HG02970 (cell line): ENCODE results near the gene MTHFD2.
"Not testable (repeated sequence)": the region's sequence is repeated elsewhere in the genome, so short reads cannot be mapped to it uniquely, and the experiment has no call there.

Experiments
- ATAC-seq: cut with Tn5 transposase; IDR thresholded peaks from one replicate; pipeline ENCODE4 v1.9.1; 2021; ENCODE audit warnings: mild to moderate bottlenecking, moderate library complexity, moderate number of reproducible peaks; ENCODE audit not compliant: unreplicated experiment, low FRiP score

The MTHFD2 gene

DNA sequence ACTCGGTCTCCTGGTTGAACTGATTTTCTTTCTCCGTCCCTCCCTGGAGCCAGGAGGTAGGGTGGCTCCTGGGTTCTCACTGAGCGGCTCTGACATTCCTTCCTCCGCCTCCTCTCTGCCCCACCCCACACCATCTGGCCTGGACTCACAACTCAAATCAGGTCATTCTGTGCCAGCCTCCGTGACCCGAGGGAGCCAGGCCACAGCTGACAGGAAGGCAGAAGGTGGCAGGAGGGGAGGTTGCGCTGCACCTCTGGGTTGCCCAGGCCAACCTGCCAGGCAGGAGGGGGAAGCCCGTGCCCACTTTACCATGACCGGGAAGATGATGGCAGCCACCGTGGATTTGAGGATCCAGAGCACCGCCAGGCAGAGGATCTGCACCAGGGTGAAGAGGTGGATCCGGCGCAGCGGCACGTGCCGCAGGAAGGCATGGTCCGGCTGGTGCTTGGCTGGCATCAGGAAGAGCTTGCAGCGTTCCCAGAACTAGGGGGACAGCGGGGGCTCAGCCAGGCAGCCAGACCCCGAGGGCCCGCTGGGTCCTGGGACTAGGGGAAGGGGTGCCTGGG, 28.3 kb downstream of the MTHFD2 start:
- no peak for ATAC-seq

DNA sequence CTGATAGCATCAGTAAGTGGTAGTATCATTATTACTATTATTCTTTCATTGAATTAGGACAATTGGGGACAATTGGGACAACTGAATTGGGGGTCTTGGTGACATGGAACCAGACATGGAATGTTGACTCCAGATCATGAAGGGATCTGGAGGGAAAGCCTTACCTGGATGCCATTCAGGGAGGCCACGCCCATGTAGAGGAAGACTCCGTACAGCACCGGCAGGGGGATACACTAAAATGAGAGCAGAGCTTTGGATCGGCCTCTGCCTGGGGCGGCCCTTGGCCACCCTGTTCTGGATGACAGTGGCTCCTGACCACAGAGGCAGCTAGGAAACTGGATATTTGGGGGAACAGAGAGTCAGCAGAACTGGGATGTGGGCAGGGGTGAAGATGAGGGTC, 29.2 kb downstream of the MTHFD2 start:
- no peak for ATAC-seq

DNA sequence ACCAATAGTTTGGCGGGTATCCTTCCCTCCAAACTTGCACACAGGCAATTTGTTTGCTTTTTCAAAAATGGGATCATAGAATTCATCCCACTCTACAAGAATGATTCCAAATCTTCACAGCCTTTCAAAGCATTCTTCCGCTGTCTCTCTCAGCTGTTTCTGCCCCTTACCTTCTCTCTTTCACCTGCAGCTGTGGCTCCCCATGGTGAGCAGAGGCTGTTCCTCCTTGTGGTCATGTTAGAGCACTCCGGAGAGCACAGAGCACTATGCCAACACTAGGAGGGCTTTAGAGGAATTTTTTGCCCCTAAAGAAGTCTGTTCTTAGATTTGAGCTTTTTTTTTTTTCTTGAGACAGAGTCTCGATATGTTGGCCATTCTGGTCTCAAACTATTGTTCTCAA, 30.4 kb downstream of the MTHFD2 start:
- no peak for ATAC-seq

DNA sequence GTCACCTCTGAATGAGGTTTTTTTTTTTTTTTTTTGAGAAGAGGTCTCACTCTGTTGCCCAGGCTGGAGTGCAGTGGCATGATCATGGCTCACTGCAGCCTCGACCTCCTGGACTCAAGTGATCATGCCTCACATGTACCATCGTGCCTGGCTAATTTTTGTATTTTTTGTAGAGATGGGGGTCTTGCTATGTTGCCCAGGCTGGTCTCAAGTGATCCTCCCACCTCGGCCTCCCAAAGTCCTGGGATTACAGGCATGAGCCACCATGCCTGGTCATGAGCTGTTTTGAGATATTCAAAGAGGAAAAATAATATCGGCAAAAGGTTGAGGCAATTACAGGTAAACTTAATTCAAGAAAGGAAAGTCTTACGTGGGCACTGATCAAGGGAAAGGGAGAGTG, 31.4 kb downstream of the MTHFD2 start:
- ATAC-seq = not testable (repeated sequence)

DNA sequence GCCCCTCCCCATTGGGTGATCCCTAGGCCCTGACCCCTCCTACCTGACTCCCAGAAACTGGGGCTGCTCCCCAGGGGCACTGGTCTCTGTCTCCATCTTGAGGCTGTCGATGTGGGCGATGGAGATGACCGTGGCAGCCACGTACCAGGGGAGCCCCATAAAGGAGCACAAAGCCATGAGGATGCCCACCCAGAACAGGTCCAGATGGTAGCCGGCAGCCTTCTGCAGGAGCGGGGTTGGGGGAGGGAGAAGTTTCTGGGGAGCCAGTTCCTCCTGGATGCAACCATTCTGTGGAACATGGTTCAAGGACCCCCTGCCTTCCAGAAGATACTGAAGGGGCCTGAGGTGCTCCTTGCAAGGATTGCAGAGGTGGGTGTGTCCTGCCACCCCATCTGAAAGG, 34.0 kb downstream of the MTHFD2 start:
- ATAC-seq = no peak

DNA sequence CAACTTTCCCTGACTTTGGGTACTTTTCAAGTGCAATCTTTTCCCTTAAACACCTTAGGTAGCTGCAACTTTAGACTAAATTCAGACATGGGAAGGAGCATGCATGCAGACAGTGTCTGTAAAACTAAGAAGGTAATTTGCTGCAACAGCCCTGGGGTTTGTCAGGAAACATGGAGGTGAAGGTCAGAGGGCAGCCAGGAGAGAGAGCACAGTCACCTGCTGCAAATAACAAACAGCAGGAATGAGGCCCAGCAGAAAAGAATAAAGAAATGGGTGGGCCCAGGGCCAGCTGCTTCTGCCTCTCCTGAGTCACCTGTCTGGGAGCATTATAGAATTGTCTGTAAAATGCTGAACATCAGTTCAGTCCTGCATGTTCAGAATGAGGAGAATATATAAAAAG, 35.2 kb downstream of the MTHFD2 start:
- no peak for ATAC-seq

DNA sequence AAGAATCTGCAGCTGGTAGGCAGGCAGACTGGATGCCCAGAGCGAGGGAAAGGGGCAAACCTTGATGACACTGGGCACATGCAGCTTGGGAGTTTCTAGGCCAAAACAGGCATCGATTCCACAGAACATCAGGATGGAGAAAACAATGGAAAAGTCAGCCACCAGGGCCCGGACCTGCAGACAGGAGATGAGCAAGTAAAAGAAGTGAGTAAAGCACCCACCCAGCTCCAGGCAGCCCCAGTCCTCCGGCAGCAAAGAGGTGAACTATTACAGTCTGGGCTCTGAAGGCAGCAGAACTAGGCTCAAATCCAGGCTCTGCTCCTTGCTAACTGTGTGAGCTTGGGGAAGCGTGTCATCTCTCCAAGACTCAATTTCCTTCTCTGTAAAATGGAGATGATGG, 36.6 kb downstream of the MTHFD2 start:
- no peak for ATAC-seq

DNA sequence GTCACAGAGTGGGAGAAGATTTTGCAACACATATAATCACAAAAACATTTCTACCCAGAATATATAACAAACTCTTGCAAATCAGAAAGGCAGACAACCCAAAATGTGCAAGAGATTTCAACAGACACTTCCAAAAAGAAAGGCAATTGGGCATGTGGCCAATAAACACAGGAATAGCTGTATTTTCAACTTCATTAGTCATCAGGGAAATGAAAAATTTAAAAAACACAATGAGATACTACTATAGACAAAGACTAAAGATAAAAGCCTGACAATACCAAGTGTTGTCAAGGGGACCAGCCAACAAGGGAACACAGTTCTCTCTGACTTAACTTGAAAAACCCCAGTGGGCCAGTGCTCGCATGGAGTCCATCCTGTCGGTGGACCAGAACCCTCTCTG, 40.5 kb downstream of the MTHFD2 start:
- ATAC-seq = no peak

DNA sequence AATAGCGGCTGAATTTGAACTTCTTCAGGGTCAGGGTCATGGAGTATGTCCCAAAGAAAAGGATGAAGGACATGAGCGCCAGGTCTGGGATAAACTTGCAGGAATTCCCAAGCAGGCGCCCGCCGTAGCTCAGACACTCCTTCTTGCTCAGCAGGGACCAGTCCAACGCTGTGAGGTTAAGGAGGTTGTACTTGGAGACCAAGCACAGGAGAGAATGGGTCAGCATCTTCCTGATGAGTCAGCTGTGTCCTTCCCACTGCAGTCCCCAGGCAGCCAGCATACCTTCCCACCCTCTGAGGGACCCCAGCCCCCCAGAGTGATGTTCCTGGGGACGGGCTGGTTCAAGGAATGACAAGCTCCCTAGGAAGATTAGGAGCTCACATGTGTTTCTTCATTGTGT, 40.9 kb downstream of the MTHFD2 start:
- ATAC-seq = no peak

DNA sequence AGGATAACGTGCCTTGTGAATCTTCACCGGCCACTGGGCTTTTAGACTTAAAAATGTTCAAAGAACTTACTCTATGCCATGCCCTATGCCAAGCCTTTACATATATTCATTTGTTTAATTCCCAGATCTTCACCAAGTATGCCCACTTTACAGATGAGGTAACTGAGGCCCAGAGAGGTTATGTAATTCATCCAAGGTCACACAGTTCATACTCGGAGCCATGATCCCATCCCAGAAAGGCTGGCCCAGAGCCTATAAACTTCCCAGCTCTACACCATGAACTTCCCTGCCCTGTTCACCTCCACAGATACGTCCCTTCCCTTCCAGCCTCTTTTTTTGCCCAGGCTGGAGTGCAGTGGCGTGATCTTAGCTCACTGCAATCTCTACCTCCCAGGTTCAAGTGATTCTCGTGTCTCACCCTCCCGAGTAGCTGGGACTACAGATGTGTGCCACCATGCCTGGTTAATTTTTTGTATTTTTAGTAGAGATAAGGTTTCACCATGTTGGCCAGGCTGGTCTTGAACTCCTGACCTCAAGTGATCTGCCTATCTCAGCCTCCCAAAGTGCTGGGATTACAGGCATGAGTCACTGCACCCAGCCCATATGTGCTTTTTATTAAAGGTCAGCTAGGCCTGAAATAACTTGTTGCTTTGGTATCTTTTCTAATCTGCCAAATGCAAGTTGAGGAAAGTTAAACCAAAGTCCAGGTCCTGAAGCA, 44.1 kb downstream of the MTHFD2 start:
- no peak for ATAC-seq

DNA sequence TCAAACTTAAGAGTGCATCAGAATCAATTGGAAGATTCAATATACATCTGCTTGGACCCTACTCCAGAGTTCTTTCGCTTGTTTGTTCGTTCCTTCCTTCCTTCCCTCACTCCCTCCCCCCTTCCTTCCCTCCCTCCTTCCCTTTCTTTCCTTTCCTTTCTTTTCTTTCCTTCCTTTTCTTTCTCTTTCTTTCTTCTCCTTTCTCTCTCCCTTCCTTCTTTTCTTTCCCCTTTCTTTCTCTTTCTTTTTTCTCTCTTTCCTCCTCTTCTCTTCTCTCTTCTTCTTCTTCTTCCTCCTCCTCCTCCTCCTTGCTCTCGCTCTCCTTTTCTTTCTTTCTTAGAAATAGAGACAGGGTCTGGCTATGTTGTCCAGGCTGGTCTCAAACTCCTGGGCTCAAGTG, 45.9 kb downstream of the MTHFD2 start:
- ATAC-seq = no peak

DNA sequence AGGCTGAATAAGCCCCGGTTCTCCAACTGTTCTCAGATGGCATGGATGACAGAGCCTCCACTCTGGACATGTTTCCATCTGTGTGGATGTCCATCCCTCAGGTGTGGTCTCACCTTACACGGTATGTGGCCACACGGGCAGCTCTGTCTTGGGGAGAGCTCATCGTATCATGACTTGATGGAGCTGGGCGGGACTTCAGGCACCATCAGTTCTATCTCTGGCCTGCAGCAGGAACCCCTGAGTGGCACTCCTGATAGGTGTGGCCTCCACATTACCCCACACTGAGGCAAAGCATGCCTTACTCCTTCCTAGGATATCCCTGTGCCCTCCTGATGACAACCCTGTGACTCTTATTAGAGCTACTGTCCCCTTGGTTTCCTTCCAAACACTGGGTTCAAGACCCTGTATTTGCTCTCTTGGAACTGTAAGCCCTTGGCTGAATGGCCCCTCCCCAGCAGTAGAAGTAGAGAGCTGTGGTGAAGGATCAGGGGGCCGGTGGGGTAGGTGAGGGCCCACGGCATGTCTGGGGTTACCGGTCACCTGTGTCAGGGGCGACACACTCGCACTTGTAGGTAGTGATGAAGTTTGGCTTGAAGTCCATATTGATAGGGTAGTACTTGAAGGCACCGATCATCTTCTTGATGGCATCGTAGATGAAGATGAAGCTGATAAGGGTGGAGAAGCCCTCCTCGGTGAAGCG, 48.2 kb downstream of the MTHFD2 start:
- ATAC-seq = no peak

DNA sequence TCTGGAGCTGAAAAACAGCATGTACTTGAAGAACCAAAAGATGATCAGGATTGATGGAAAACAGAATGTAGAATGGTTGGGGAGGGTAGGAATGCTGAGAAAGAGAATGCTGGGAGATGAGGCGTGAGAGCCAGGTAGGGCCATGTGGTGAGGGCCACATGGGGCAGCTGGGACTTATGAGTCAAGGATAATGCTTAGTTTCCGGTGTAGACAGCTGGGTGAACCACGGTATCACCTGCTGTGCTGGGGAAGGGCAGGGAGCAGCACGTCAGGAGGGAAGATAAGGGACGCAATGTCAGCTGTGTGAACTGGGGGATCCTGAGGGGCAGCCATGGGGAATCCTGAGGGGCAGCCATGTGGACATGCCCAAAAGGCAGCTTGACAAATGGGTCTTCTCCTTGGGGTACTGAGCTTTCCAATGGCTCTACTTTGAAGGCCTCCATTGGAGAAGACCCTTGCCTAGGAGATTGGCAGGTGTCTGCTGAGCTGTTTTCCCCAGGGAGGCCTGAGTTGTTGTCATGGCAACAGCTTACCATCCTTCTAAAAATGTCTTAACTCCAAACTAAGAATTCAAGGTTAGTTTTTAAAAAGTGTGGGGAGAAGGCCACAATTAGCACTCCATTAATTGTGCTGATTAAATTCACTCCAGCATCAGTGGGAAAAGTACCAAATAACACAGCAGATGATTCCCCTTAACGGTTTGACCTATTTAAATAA, 51.1 kb downstream of the MTHFD2 start:
- ATAC-seq = no peak

DNA sequence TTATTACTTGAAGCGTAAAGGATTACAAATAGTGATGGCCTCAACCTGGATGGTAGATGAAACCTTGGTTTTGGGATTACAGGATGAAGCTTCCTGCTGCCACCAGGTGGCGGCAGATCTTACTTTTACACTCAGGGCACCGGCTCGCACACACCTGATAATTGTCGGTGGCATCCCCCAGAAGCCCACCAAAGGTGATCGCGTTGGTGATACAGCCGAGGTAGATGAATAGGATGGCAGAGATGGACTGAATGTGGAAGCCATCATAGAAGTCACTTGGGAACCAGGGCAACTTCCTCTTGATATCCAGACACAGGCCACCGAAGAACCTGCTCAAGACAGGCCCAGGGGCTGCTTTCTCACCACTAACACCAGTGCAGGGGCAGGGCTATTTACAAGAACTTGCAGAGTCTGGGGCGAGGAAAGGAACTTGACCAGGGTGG, 51.8 kb downstream of the MTHFD2 start:
- ATAC-seq = no peak

DNA sequence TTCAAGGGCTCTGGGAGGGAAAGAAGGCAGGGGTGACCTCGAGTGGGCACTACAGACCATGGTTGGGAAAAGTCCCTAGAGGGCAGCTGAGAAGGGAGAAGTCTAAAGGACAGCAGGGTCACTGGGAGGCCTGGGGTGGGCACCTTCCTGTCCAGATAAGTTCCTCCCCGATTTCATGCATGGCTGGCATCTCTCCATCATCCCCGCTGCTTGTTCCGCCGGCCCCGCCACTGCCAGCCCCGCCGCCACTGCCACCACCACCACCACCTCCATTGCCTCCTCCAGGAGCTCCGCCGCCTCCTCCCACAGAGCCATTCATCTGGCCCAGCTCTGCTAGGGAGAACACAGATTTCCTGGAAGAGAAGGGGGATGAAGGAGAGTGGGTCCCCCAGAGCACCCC, 53.6 kb downstream of the MTHFD2 start:
- no peak for ATAC-seq

DNA sequence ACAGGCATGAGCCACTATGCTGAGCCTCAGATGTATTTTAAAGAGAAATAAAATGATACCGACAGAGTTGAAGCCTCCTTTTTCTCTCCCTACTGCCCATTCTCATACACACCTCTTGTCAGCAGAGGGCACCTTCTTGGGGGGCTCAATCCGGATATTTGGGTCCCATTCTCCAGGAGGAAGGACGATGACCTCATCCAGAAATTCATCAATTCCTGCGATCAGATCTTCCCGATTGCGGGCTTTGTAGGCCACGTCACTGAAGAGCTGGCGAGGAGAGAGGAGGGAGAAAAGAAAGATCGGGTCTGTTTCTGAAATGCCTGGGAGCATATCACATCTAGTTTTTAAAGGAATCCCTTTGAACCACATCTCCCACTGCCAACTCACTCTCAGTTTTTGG, 54.4 kb downstream of the MTHFD2 start:
- no peak for ATAC-seq

DNA sequence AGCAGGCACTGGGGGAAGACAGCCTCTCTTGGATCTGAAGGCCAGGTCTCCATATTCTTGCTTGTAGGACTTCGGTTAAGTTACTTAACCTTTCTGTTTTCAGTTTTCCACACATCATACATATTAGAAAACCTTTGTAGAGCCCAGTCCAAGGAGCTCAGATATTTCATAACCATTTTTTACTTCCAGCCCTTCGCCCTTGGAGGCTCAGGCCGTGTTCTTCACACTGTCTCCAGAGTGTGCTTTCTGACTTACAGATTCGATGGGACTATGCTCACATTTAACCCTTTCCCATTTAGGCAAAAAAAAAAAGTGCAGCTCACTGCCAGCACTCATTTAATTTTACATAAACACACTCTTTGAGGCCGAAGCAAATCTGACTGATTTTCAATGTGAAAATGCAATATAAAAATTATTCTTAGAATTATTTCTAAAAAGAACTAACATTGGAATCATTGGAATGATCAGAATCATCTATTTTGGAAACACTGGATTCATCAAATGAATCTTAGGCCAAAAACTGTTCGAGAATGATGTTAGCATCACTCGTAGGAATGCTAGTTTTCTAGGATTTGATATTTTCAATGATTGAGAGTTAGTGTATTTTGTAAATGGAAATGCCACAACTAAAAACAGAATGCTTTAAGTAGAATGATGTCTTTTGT, 55.0 kb downstream of the MTHFD2 start:
- ATAC-seq = no peak

DNA sequence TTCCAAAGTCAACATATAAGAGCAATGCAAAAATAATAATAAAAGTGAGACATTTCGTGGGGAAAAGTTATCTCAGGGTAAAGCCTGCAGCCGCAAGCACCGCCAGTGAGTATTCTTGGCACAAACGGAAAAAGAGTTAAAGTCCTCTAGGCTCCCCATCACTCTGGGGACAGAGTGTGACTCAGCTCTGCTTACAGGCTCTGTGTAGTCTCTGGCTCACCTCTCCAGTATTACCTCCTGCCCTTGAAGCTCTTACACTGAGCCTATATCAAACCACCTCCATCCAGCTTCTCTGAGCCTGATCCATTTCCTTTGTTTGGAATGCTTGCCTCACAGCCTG, 55.5 kb downstream of the MTHFD2 start:
- ATAC-seq = no peak

DNA sequence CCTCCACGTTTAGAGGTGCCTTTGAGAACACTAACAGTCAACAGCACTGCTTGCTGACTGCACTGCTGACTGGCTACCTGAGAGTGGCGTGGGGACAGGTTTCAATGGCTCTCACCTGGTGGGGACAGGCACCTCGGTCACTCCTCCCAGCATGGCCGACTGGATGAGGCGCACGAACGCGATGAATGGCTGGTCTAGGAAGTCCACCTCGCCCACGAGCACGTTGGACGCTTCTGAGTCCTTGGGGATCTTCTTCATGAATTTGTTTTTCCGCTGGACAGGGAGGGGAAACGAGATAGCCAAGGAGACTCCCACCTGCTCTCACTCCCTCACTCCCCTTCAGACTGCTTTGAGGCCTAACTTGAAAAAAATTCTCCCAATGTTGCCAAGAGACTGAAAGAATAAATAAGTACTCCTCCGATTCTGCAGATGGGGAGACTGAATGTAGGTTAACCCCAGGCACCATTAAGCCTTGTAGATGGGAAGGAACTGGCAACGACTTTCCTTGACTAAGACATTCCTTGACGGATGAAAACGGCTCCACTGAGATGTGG, 57.3 kb downstream of the MTHFD2 start:
- no peak for ATAC-seq

DNA sequence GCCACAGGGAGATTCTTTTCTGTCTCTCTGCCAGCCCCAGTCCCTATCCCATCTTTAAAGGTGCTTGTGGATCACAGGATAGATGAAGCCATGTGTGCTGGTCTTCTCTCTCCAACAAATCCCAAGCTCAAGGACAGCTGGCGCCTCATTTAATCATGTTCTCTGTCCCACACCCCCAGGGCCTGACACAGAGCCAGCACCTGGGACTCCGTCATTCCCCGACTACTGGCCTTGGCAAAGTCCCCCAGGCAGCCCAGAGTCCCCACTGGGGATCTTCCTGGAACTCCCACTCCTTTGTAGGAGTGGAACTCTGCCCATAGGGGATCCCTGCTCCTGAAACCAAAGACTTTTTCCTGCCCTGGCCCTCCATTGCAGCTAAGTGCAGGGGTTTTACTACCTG, 60.8 kb downstream of the MTHFD2 start:
- ATAC-seq = no peak

DNA sequence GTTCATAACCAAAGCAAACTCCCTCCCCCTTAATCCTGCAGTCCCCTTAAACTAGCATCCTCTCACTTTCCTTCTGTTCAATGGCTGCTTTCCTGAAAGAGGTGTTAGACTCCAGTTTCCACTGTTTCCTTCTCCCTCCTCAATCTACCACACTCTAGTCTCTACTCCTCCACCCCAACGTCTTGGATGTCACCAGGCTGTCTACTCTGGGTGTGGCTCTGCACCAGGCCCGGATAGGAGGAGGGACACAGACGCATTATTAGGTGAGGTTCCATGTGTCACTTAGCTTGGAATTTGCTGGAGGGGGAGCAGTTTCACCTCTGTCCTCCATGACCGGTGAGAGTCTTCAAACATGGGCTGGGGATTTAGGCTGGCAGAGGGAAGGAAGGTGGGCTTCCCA, 61.3 kb downstream of the MTHFD2 start:
- no peak for ATAC-seq
